ENCODE measurements around the gene KCNJ13.

Gene KCNJ13

DNA sequence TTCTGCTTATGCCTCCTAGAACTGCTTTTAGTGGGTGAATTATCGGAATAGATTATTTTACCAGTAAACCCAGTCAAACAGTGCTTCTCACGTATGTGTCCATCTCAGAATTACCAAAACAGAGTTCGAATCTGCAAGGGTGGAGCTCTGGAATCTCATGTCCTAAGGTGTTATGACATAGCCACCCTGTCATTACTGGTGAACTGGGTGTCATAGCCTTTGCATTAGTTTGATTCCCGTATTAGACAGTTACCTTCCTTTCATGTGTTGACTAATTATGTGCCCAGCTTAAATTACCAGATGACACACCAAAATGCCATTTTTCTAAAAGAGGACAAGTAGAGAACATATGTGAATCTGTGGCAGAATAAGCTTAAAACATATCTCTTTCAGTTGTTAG is 15.2 kb upstream of the KCNJ13 start:
- H3K27me3 ChIP-seq (ENCODE audit: low read depth, low read length): no peaks in the 10 kb centered on the region
- peaks cover 9% of the 10 kb centered on the region for H3K4me1 ChIP-seq (ENCODE audit: low read length)
- H3K4me3 ChIP-seq (ENCODE audit: low read length): no peak overlapping the region
- TF ChIP-seq, protein P1, sequence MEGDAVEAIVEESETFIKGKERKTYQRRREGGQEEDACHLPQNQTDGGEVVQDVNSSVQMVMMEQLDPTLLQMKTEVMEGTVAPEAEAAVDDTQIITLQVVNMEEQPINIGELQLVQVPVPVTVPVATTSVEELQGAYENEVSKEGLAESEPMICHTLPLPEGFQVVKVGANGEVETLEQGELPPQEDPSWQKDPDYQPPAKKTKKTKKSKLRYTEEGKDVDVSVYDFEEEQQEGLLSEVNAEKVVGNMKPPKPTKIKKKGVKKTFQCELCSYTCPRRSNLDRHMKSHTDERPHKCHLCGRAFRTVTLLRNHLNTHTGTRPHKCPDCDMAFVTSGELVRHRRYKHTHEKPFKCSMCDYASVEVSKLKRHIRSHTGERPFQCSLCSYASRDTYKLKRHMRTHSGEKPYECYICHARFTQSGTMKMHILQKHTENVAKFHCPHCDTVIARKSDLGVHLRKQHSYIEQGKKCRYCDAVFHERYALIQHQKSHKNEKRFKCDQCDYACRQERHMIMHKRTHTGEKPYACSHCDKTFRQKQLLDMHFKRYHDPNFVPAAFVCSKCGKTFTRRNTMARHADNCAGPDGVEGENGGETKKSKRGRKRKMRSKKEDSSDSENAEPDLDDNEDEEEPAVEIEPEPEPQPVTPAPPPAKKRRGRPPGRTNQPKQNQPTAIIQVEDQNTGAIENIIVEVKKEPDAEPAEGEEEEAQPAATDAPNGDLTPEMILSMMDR (IDR thresholded peaks at IDR 0.05; ENCODE audit: low read depth, low read length): no peak
- TF ChIP-seq EZH2phosphoT487 (IDR thresholded peaks at IDR 0.05; ENCODE audit: low read depth): no peak
- peaks cover 34% of the 10 kb centered on the region for H3K36me3 ChIP-seq (replicated peaks; ENCODE audit: low read depth, low read length)
- H2AFZ ChIP-seq (ENCODE audit: low read depth, low read length): no peak overlapping the region
- no peaks in the 10 kb centered on the region for H4K20me1 ChIP-seq (ENCODE audit: insufficient read depth, low read length)
- no peak overlapping the region for H3K27ac ChIP-seq (ENCODE audit: low read length)
- no peaks in the 10 kb centered on the region for H3K9me3 ChIP-seq (ENCODE audit: insufficient read depth, low read length)
- no peak overlapping the region for H3K4me2 ChIP-seq (ENCODE audit: low read length)
- no peaks in the 10 kb centered on the region for H3K79me2 ChIP-seq (ENCODE audit: low read length)
- H3K9ac ChIP-seq (ENCODE audit: low read length): no peak overlapping the region

- no peaks in the 10 kb centered on the region for H4K20me1 ChIP-seq (ENCODE audit: insufficient read depth, low read length)
- peaks cover 18% of the 10 kb centered on the region for H3K4me1 ChIP-seq (ENCODE audit: low read length)
- no peak overlapping the region for H3K4me3 ChIP-seq (ENCODE audit: low read length)
- H3K79me2 ChIP-seq (ENCODE audit: low read length): no peaks in the 10 kb centered on the region
- H3K27me3 ChIP-seq (ENCODE audit: low read depth, low read length): no peaks in the 10 kb centered on the region
- H2AFZ ChIP-seq (ENCODE audit: low read depth, low read length): no peak overlapping the region
- peaks cover 31% of the 10 kb centered on the region for H3K36me3 ChIP-seq (replicated peaks; ENCODE audit: low read depth, low read length)
- no peaks in the 10 kb centered on the region for H3K9me3 ChIP-seq (ENCODE audit: insufficient read depth, low read length)
- no peak overlapping the region for H3K9ac ChIP-seq (ENCODE audit: low read length)
- H3K4me2 ChIP-seq (ENCODE audit: low read length): no peak overlapping the region
- no peak overlapping the region for H3K27ac ChIP-seq (ENCODE audit: low read length)
- TF ChIP-seq EZH2phosphoT487 (IDR thresholded peaks at IDR 0.05; ENCODE audit: low read depth): no peak
- TF ChIP-seq, protein P1 (IDR thresholded peaks at IDR 0.05; ENCODE audit: low read depth, low read length): no peak
Observed at GRCh38 chr2:232789082-232789481, 12.7 kb upstream of the KCNJ13 start.

- H4K20me1 ChIP-seq (ENCODE audit: insufficient read depth, low read length): no peaks in the 10 kb centered on the region
- no peaks in the 10 kb centered on the region for H3K27me3 ChIP-seq (ENCODE audit: low read depth, low read length)
- no peaks in the 10 kb centered on the region for H3K9me3 ChIP-seq (ENCODE audit: insufficient read depth, low read length)
- no peak overlapping the region for H3K4me3 ChIP-seq (ENCODE audit: low read length)
- H3K36me3 ChIP-seq (replicated peaks; ENCODE audit: low read depth, low read length): peaks cover 33% of the 10 kb centered on the region
- no peak overlapping the region for H3K4me2 ChIP-seq (ENCODE audit: low read length)
- H3K79me2 ChIP-seq (ENCODE audit: low read length): no peaks in the 10 kb centered on the region
- TF ChIP-seq, protein P1 (IDR thresholded peaks at IDR 0.05; ENCODE audit: low read depth, low read length): no peak
- TF ChIP-seq EZH2phosphoT487 (IDR thresholded peaks at IDR 0.05; ENCODE audit: low read depth): no peak
- H3K27ac ChIP-seq (ENCODE audit: low read length): no peak overlapping the region
- no peak overlapping the region for H3K9ac ChIP-seq (ENCODE audit: low read length)
- H3K4me1 ChIP-seq (ENCODE audit: low read length): peaks cover 24% of the 10 kb centered on the region
- no peak overlapping the region for H2AFZ ChIP-seq (ENCODE audit: low read depth, low read length)
Observed at GRCh38 chr2:232787806-232788205, 11.4 kb upstream of the KCNJ13 start.

GRCh38 chr2:232783278-232783677 is 6.9 kb upstream of the KCNJ13 start:
- Histone ChIP-seq H3K79me2 (ENCODE audit: low read length) (no peaks in the 10 kb centered on the region), H3K4me2 (ENCODE audit: low read length) (no peak overlapping the region), H3K4me3 (ENCODE audit: low read length) (no peak overlapping the region), H3K4me1 (ENCODE audit: low read length) (peaks cover 38% of the 10 kb centered on the region), H3K27ac (ENCODE audit: low read length) (no peak overlapping the region), H3K9me3 (ENCODE audit: insufficient read depth, low read length) (no peaks in the 10 kb centered on the region), H3K27me3 (ENCODE audit: low read depth, low read length) (no peaks in the 10 kb centered on the region), H2AFZ (ENCODE audit: low read depth, low read length) (no peak overlapping the region), H4K20me1 (ENCODE audit: insufficient read depth, low read length) (no peaks in the 10 kb centered on the region), H3K36me3 (replicated peaks; ENCODE audit: low read depth, low read length) (peaks cover 20% of the 10 kb centered on the region), H3K9ac (ENCODE audit: low read length) (no peak overlapping the region)
- TF ChIP-seq, protein P1 (IDR thresholded peaks at IDR 0.05; ENCODE audit: low read depth, low read length): no peak
- no peak for TF ChIP-seq EZH2phosphoT487 (IDR thresholded peaks at IDR 0.05; ENCODE audit: low read depth)
